Measurements from ENCODE around the gene PPFIBP1. TPM values are rescaled to one million over a fixed set of nuclear protein-coding genes. Genes with fewer than 3 reads are reported as not detected.

The PPFIBP1 gene
- total RNA-seq, 2 donors from 2014 or later = 63.9 to 67.5 TPM

DNA sequence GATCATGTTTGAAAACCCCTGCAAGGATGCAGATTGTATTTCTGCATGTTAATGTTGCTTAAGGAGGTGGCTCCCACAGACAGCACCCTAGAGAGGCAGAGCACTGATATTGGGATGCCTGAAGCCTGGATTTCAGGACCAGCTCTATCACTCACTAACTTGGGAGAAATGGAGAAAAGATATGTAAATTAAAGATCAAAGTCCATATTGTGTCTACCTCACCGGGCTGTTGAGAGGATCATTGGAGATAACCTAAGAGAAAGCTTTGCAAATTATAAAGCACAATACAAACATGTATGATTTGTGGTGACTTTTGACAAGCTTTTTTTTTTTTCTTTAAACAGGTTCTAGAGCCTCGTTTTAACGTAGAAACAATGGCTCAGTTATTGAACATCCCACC lies 164.7 kb downstream of the PPFIBP1 start:
- Histone ChIP-seq H3K27me3 (no peaks in the 10 kb centered on the region), H3K9me3 (no peaks in the 10 kb centered on the region), H3K36me3 (replicated peaks in 1 of 2; ENCODE audit: insufficient read depth in 1 of 2, low read depth in 2 of 2) (peaks cover 0 to 15% of the 10 kb centered on the region in 2 donors), H3K4me3 (no peak overlapping the region), H3K4me1 (no peaks in the 10 kb centered on the region), H3K27ac (no peak overlapping the region)
- TF ChIP-seq, protein P1, sequence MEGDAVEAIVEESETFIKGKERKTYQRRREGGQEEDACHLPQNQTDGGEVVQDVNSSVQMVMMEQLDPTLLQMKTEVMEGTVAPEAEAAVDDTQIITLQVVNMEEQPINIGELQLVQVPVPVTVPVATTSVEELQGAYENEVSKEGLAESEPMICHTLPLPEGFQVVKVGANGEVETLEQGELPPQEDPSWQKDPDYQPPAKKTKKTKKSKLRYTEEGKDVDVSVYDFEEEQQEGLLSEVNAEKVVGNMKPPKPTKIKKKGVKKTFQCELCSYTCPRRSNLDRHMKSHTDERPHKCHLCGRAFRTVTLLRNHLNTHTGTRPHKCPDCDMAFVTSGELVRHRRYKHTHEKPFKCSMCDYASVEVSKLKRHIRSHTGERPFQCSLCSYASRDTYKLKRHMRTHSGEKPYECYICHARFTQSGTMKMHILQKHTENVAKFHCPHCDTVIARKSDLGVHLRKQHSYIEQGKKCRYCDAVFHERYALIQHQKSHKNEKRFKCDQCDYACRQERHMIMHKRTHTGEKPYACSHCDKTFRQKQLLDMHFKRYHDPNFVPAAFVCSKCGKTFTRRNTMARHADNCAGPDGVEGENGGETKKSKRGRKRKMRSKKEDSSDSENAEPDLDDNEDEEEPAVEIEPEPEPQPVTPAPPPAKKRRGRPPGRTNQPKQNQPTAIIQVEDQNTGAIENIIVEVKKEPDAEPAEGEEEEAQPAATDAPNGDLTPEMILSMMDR (IDR thresholded peaks at IDR 0.05) = no peak
- no peak for TF ChIP-seq POLR2A (IDR thresholded peaks at IDR 0.05)
- ATAC-seq (no peak), DNase-seq (no peak)
- WGBS, 2 donors = 61 to 66% methylated on average over 3 of the region's 3 CpGs
- intact Hi-C loops (cut with DNase I) = no loop called here

DNA sequence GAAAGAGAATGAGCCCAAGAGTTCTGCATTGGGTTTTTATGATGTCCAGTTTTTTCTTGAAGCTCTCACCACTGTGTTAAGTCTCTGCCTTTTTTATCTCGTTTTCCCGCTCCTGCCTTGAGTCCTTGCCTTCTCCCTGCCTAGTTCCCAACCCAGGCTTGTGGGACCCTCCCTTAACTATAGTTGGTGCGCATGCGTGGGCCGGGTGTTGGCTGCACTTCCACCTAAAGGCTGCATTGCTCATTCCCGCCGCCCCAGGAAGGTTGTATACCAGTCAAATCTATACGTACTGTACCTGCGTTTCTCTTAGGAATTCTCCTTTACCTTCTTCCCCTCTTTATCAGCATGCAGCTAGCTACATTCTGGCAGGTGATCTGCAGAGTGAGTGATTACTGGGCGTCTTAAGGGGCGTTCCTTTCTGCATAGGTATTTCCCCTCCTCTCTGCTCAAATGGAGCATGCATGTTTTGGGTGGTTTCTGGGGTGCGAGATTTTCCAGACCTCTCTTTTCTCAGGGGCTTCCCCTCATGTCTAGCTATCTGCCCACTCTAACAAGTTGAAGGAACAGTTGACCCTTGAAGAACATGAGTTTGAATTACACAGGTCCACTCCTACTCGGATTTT lies 165.7 kb downstream of the PPFIBP1 start:
- H3K27me3 ChIP-seq = no peaks in the 10 kb centered on the region
- no peak for ATAC-seq
- no peak overlapping the region for H3K4me3 ChIP-seq
- no peaks in the 10 kb centered on the region for H3K4me1 ChIP-seq
- no peaks in the 10 kb centered on the region for H3K9me3 ChIP-seq
- no peak overlapping the region for H3K27ac ChIP-seq
- 91 to 93% methylated on average over 13 of the region's 13 CpGs for WGBS, 2 donors
- no peak for DNase-seq
- TF ChIP-seq, protein P1 (IDR thresholded peaks at IDR 0.05) = no peak
- TF ChIP-seq POLR2A (IDR thresholded peaks at IDR 0.05) = no peak
- intact Hi-C loops (cut with DNase I) = no loop called here
- peaks cover 0 to 15% of the 10 kb centered on the region in 2 donors for H3K36me3 ChIP-seq (replicated peaks in 1 of 2; ENCODE audit: insufficient read depth in 1 of 2, low read depth in 2 of 2)

- 75 to 77% methylated on average over 2 of the region's 2 CpGs for WGBS, 2 donors
- no peak overlapping the region for H3K27ac ChIP-seq
- TF ChIP-seq, protein P1 (IDR thresholded peaks at IDR 0.05) = no peak
- no peak for TF ChIP-seq POLR2A (IDR thresholded peaks at IDR 0.05)
- no peaks in the 10 kb centered on the region for H3K27me3 ChIP-seq
- H3K9me3 ChIP-seq = no peaks in the 10 kb centered on the region
- H3K4me1 ChIP-seq = peaks cover 9% of the 10 kb centered on the region
- ATAC-seq = no peak
- no peak for DNase-seq
- intact Hi-C loops (cut with DNase I) = no loop called here
- peaks cover 0 to 8% of the 10 kb centered on the region in 2 donors for H3K36me3 ChIP-seq (replicated peaks in 1 of 2; ENCODE audit: insufficient read depth in 1 of 2, low read depth in 2 of 2)
- H3K4me3 ChIP-seq = no peak overlapping the region
Measured at GRCh38 chr12:27693403-27693802, 169.4 kb downstream of the PPFIBP1 start.

DNA sequence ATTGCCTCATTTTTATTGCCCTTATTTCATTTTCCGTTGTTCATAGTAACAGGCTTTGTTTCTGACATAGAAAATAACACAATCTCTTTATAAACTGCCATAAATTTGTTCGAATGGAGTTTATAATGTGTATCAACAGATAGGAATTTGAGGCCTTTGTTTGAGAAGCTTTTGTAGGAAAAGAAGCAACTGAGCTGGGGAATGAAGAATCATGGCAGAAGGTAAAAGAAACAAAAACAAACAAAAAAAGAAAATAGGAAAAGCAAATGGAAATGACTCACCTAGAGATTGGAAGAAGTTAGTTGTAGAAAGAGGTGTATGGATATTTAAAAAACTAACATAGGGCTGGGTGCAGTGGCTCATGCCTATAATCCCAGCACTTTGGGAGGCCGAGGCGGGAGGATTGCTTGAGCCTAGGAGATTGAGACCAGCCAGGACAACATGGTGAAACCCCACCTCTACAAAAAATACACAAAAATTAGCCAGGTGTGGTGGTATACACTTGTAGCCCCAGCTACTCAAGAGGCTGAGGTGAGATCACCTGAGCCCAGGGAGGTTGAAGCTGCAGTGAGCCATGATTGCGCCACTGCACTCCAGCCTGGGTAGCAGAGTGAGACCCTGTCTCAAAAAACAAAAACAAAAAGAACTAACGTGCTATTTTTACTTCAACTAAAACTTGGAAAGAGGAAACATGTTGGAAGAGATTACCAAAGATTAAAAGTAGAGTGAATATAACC lies 171.7 kb downstream of the PPFIBP1 start:
- H3K36me3 ChIP-seq (replicated peaks in 1 of 2; ENCODE audit: insufficient read depth in 1 of 2, low read depth in 2 of 2) = peaks cover 0 to 6% of the 10 kb centered on the region in 2 donors
- ATAC-seq = no peak

More for the DNA sequence above, 171.7 kb downstream of the PPFIBP1 start:
- H3K4me1 ChIP-seq = peaks cover 9% of the 10 kb centered on the region
- H3K4me3 ChIP-seq = no peak overlapping the region
- WGBS, 2 donors = 87% methylated on average over 6 of the region's 6 CpGs
- intact Hi-C loops (cut with DNase I) = no loop called here
- no peak for DNase-seq
- TF ChIP-seq, protein P1 (IDR thresholded peaks at IDR 0.05) = no peak
- no peak for TF ChIP-seq POLR2A (IDR thresholded peaks at IDR 0.05)
- H3K9me3 ChIP-seq = no peaks in the 10 kb centered on the region
- no peak overlapping the region for H3K27ac ChIP-seq
- H3K27me3 ChIP-seq = no peaks in the 10 kb centered on the region
